ENCODE results near the gene OR5H15. TPM values are rescaled to one million over a fixed set of nuclear protein-coding genes. Genes with fewer than 3 reads are reported as not detected.
"Not testable (repeated sequence)": the region's sequence is repeated elsewhere in the genome, so short reads cannot be mapped to it uniquely, and the experiment has no call there.

OR5H15 gene
- total RNA-seq, 1 donor from 2014 or later = not detected

- H3K27ac Mint-ChIP-seq = no peak overlapping the region
- H3K36me3 Mint-ChIP-seq (ENCODE audit: low read depth) = no peaks in the 10 kb centered on the region
- H3K27me3 Mint-ChIP-seq (ENCODE audit: insufficient read depth) = peaks cover 4% of the 10 kb centered on the region
- intact Hi-C loops (cut with micrococcal nuclease) = loop anchor here (5.0 kb wide), 2 partner anchors 148 to 392 kb away; partner anchors contain the start of gene GABRR3
- H3K4me1 Mint-ChIP-seq (ENCODE audit: low read depth) = peaks cover 6% of the 10 kb centered on the region
- H3K4me3 Mint-ChIP-seq = no peak overlapping the region
- no peaks in the 10 kb centered on the region for H3K9me3 Mint-ChIP-seq
- DNase-seq (ENCODE audit: low spot score) = no peak
Observed at GRCh38 chr3:98185180-98185579, 18.7 kb downstream of the OR5H15 start.

- peaks cover 6% of the 10 kb centered on the region for H3K4me1 Mint-ChIP-seq (ENCODE audit: low read depth)
- H3K27ac Mint-ChIP-seq = no peak overlapping the region
- no peak for DNase-seq (ENCODE audit: low spot score)
- H3K9me3 Mint-ChIP-seq = no peaks in the 10 kb centered on the region
- no peak overlapping the region for H3K4me3 Mint-ChIP-seq
- intact Hi-C loops (cut with micrococcal nuclease) = loop anchor here (1.0 to 5.0 kb wide), 3 partner anchors 141 to 389 kb away; partner anchors contain the start of gene GABRR3
- peaks cover 2% of the 10 kb centered on the region for H3K27me3 Mint-ChIP-seq (ENCODE audit: insufficient read depth)
- H3K36me3 Mint-ChIP-seq (ENCODE audit: low read depth) = no peaks in the 10 kb centered on the region
Observed at GRCh38 chr3:98188545-98188944, 22.0 kb downstream of the OR5H15 start.

GRCh38 chr3:98190911-98191310 lies 24.4 kb downstream of the OR5H15 start:
- H3K36me3 Mint-ChIP-seq (ENCODE audit: low read depth); H3K27ac Mint-ChIP-seq; DNase-seq (ENCODE audit: low spot score); H3K27me3 Mint-ChIP-seq (ENCODE audit: insufficient read depth); H3K4me3 Mint-ChIP-seq; H3K4me1 Mint-ChIP-seq (ENCODE audit: low read depth); H3K9me3 Mint-ChIP-seq; intact Hi-C loops (cut with micrococcal nuclease): not testable (repeated sequence)

GRCh38 chr3:98196293-98196692 lies 29.8 kb downstream of the OR5H15 start:
- intact Hi-C loops (cut with micrococcal nuclease); H3K9me3 Mint-ChIP-seq; H3K36me3 Mint-ChIP-seq (ENCODE audit: low read depth): not testable (repeated sequence)

GRCh38 chr3:98199020-98199419 lies 32.5 kb downstream of the OR5H15 start:
- Mint-ChIP-seq H3K9me3 (peaks cover 4% of the 10 kb centered on the region), H3K27me3 (ENCODE audit: insufficient read depth) (peaks cover 5% of the 10 kb centered on the region), H3K4me3 (no peak overlapping the region), H3K36me3 (ENCODE audit: low read depth) (no peaks in the 10 kb centered on the region), H3K27ac (no peak overlapping the region), H3K4me1 (ENCODE audit: low read depth) (no peaks in the 10 kb centered on the region)
- DNase-seq (ENCODE audit: low spot score) = no peak
- intact Hi-C loops (cut with micrococcal nuclease) = no loop called here

More at GRCh38 chr3:98196293-98196692, 29.8 kb downstream of the OR5H15 start:
- H3K4me1 Mint-ChIP-seq (ENCODE audit: low read depth); H3K4me3 Mint-ChIP-seq; H3K27me3 Mint-ChIP-seq (ENCODE audit: insufficient read depth); DNase-seq (ENCODE audit: low spot score); H3K27ac Mint-ChIP-seq: not testable (repeated sequence)

- intact Hi-C loops (cut with micrococcal nuclease) = no loop called here
- Mint-ChIP-seq H3K27me3 (ENCODE audit: insufficient read depth) (peaks cover 2% of the 10 kb centered on the region), H3K27ac (no peak overlapping the region)
Observed at GRCh38 chr3:98209244-98209643, 42.7 kb downstream of the OR5H15 start.

GRCh38 chr3:98213276-98213675 lies 46.8 kb downstream of the OR5H15 start:
- Mint-ChIP-seq H3K36me3 (ENCODE audit: low read depth) (no peaks in the 10 kb centered on the region), H3K4me3 (no peak overlapping the region), H3K27ac (no peak overlapping the region), H3K27me3 (ENCODE audit: insufficient read depth) (peaks cover 10% of the 10 kb centered on the region), H3K9me3 (no peaks in the 10 kb centered on the region), H3K4me1 (ENCODE audit: low read depth) (no peaks in the 10 kb centered on the region)
- no peak for DNase-seq (ENCODE audit: low spot score)
- intact Hi-C loops (cut with micrococcal nuclease) = no loop called here

More at GRCh38 chr3:98209244-98209643, 42.7 kb downstream of the OR5H15 start:
- H3K4me3 Mint-ChIP-seq = no peak overlapping the region
- H3K9me3 Mint-ChIP-seq = no peaks in the 10 kb centered on the region
- no peaks in the 10 kb centered on the region for H3K4me1 Mint-ChIP-seq (ENCODE audit: low read depth)
- no peak for DNase-seq (ENCODE audit: low spot score)
- H3K36me3 Mint-ChIP-seq (ENCODE audit: low read depth) = no peaks in the 10 kb centered on the region

- Mint-ChIP-seq H3K27ac (no peak overlapping the region), H3K4me3 (no peak overlapping the region), H3K4me1 (ENCODE audit: low read depth) (no peaks in the 10 kb centered on the region), H3K27me3 (ENCODE audit: insufficient read depth) (peaks cover 10% of the 10 kb centered on the region), H3K9me3 (no peaks in the 10 kb centered on the region), H3K36me3 (ENCODE audit: low read depth) (no peaks in the 10 kb centered on the region)
- intact Hi-C loops (cut with micrococcal nuclease) = no loop called here
- DNase-seq (ENCODE audit: low spot score) = no peak
Observed at GRCh38 chr3:98215051-98215450, 48.6 kb downstream of the OR5H15 start.

Other genes starting within 250 kb of the OR5H15 start
- gene RIOX2, start 194.3 kb upstream of the OR5H15 start, total RNA-seq = 85.4 and 90.9 TPM in 2 replicates
- not detected in 2 replicates for gene GABRR3, start 131.4 kb upstream of the OR5H15 start, total RNA-seq
- gene OR5AC2, start 79.5 kb upstream of the OR5H15 start, total RNA-seq = not detected in 2 replicates
- gene OR5H1, start 36.0 kb upstream of the OR5H15 start, total RNA-seq = not detected in 2 replicates
- not detected in 2 replicates for gene OR5H14, start 19.2 kb upstream of the OR5H15 start, total RNA-seq
- gene OR5H6, start 97.5 kb downstream of the OR5H15 start, total RNA-seq = not detected in 2 replicates
- gene OR5H2, start 115.8 kb downstream of the OR5H15 start, total RNA-seq = not detected in 2 replicates
- gene OR5K4, start 187.2 kb downstream of the OR5H15 start, total RNA-seq = not detected in 2 replicates
- gene OR5K3, start 224.0 kb downstream of the OR5H15 start, total RNA-seq = not detected in 2 replicates